ENCODE results near the gene ABHD8. TPM values are rescaled to one million over a fixed set of nuclear protein-coding genes. Genes with fewer than 3 reads are reported as not detected.

ABHD8 gene
- total and polyA plus RNA-seq, 2 experiments from 2014 or later, result 5.5 to 16.5 TPM

DNA sequence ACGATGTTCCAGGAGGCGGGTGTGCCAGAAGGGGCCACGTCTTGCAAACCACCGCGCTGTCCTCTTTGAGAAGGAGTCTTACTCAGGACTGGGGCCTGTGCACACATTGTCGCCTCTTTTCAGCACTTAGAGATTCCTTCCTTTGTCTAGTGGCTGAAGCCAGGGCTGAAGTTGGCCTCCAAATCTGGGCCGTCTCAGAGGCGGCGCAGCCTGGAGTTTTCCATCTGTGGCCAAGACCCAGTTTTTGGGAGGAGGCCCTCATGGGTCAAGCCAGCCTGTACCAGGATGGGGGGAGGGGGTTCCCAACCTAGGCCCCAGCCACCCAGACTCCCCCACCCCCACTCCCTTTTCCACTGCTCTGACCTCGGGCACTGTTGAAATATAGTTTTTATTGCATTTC is 19.6 kb upstream of the ABHD8 start:
- Mint-ChIP-seq H3K36me3 (ENCODE audit: low read depth) (peaks cover 32% of the 10 kb centered on the region), H3K4me1 (peaks cover 20% of the 10 kb centered on the region), H3K27ac (peak overlapping the region; percentile 70), H3K4me3 (no peak overlapping the region), H3K27me3 (ENCODE audit: insufficient read depth, low read depth, poor library complexity) (peaks cover 24% of the 10 kb centered on the region), H3K9me3 (no peaks in the 10 kb centered on the region; the same call in 2 of the 3 replicates)
- Histone ChIP-seq H2AFZ (no peak overlapping the region), H3K9me2 (ENCODE audit: insufficient read depth) (no peaks in the 10 kb centered on the region), H3K79me2 (replicated peaks; ENCODE audit: insufficient read depth) (no peaks in the 10 kb centered on the region), H3K27me3 (ENCODE audit: insufficient read depth) (no peaks in the 10 kb centered on the region), H3K4me1 (ENCODE audit: insufficient read depth) (peaks cover 25% of the 10 kb centered on the region), H3K36me3 (ENCODE audit: insufficient read depth) (peaks cover 5% of the 10 kb centered on the region; the same call in 1 of the 2 replicates), H3F3A (replicated peaks; ENCODE audit: low read depth) (peaks cover 28% of the 10 kb centered on the region), H4K20me1 (replicated peaks; ENCODE audit: insufficient read depth) (no peaks in the 10 kb centered on the region; the same call in 1 of the 2 replicates), H3K4me3 (peak overlapping the region; percentile 32; the same call in 1 of the 2 replicates), H3K27ac (ENCODE audit: low read depth) (peak overlapping the region; percentile 88), H3K4me2 (peak overlapping the region; percentile 51)
- TF ChIP-seq, protein P1, sequence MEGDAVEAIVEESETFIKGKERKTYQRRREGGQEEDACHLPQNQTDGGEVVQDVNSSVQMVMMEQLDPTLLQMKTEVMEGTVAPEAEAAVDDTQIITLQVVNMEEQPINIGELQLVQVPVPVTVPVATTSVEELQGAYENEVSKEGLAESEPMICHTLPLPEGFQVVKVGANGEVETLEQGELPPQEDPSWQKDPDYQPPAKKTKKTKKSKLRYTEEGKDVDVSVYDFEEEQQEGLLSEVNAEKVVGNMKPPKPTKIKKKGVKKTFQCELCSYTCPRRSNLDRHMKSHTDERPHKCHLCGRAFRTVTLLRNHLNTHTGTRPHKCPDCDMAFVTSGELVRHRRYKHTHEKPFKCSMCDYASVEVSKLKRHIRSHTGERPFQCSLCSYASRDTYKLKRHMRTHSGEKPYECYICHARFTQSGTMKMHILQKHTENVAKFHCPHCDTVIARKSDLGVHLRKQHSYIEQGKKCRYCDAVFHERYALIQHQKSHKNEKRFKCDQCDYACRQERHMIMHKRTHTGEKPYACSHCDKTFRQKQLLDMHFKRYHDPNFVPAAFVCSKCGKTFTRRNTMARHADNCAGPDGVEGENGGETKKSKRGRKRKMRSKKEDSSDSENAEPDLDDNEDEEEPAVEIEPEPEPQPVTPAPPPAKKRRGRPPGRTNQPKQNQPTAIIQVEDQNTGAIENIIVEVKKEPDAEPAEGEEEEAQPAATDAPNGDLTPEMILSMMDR (conservative IDR thresholded peaks at IDR 0.05; ENCODE audit: low read depth in 2 of 2), result no peak
- TF ChIP-seq, protein P2, sequence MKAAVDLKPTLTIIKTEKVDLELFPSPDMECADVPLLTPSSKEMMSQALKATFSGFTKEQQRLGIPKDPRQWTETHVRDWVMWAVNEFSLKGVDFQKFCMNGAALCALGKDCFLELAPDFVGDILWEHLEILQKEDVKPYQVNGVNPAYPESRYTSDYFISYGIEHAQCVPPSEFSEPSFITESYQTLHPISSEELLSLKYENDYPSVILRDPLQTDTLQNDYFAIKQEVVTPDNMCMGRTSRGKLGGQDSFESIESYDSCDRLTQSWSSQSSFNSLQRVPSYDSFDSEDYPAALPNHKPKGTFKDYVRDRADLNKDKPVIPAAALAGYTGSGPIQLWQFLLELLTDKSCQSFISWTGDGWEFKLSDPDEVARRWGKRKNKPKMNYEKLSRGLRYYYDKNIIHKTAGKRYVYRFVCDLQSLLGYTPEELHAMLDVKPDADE (IDR thresholded peaks at IDR 0.05), result no peak
- no peak for TF ChIP-seq EZH2phosphoT487 (IDR thresholded peaks at IDR 0.05; ENCODE audit: unreplicated experiment)
- TF ChIP-seq NANOG (IDR thresholded peaks at IDR 0.05; ENCODE audit: borderline replicate concordance), result no peak
- TF ChIP-seq, protein P3, sequence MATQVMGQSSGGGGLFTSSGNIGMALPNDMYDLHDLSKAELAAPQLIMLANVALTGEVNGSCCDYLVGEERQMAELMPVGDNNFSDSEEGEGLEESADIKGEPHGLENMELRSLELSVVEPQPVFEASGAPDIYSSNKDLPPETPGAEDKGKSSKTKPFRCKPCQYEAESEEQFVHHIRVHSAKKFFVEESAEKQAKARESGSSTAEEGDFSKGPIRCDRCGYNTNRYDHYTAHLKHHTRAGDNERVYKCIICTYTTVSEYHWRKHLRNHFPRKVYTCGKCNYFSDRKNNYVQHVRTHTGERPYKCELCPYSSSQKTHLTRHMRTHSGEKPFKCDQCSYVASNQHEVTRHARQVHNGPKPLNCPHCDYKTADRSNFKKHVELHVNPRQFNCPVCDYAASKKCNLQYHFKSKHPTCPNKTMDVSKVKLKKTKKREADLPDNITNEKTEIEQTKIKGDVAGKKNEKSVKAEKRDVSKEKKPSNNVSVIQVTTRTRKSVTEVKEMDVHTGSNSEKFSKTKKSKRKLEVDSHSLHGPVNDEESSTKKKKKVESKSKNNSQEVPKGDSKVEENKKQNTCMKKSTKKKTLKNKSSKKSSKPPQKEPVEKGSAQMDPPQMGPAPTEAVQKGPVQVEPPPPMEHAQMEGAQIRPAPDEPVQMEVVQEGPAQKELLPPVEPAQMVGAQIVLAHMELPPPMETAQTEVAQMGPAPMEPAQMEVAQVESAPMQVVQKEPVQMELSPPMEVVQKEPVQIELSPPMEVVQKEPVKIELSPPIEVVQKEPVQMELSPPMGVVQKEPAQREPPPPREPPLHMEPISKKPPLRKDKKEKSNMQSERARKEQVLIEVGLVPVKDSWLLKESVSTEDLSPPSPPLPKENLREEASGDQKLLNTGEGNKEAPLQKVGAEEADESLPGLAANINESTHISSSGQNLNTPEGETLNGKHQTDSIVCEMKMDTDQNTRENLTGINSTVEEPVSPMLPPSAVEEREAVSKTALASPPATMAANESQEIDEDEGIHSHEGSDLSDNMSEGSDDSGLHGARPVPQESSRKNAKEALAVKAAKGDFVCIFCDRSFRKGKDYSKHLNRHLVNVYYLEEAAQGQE (IDR thresholded peaks at IDR 0.05; ENCODE audit: unreplicated experiment), result no peak
- TF ChIP-seq ZNF331 (CRISPR knock-in tag; IDR thresholded peaks at IDR 0.05; ENCODE audit: low read depth), result no peak
- no peak for TF ChIP-seq POLR2AphosphoS5 (IDR thresholded peaks at IDR 0.05; ENCODE audit: low read depth)
- TF ChIP-seq CREB1 (CRISPR knock-in tag; IDR thresholded peaks at IDR 0.05; ENCODE audit: low read depth), result no peak
- TF ChIP-seq, protein P4, sequence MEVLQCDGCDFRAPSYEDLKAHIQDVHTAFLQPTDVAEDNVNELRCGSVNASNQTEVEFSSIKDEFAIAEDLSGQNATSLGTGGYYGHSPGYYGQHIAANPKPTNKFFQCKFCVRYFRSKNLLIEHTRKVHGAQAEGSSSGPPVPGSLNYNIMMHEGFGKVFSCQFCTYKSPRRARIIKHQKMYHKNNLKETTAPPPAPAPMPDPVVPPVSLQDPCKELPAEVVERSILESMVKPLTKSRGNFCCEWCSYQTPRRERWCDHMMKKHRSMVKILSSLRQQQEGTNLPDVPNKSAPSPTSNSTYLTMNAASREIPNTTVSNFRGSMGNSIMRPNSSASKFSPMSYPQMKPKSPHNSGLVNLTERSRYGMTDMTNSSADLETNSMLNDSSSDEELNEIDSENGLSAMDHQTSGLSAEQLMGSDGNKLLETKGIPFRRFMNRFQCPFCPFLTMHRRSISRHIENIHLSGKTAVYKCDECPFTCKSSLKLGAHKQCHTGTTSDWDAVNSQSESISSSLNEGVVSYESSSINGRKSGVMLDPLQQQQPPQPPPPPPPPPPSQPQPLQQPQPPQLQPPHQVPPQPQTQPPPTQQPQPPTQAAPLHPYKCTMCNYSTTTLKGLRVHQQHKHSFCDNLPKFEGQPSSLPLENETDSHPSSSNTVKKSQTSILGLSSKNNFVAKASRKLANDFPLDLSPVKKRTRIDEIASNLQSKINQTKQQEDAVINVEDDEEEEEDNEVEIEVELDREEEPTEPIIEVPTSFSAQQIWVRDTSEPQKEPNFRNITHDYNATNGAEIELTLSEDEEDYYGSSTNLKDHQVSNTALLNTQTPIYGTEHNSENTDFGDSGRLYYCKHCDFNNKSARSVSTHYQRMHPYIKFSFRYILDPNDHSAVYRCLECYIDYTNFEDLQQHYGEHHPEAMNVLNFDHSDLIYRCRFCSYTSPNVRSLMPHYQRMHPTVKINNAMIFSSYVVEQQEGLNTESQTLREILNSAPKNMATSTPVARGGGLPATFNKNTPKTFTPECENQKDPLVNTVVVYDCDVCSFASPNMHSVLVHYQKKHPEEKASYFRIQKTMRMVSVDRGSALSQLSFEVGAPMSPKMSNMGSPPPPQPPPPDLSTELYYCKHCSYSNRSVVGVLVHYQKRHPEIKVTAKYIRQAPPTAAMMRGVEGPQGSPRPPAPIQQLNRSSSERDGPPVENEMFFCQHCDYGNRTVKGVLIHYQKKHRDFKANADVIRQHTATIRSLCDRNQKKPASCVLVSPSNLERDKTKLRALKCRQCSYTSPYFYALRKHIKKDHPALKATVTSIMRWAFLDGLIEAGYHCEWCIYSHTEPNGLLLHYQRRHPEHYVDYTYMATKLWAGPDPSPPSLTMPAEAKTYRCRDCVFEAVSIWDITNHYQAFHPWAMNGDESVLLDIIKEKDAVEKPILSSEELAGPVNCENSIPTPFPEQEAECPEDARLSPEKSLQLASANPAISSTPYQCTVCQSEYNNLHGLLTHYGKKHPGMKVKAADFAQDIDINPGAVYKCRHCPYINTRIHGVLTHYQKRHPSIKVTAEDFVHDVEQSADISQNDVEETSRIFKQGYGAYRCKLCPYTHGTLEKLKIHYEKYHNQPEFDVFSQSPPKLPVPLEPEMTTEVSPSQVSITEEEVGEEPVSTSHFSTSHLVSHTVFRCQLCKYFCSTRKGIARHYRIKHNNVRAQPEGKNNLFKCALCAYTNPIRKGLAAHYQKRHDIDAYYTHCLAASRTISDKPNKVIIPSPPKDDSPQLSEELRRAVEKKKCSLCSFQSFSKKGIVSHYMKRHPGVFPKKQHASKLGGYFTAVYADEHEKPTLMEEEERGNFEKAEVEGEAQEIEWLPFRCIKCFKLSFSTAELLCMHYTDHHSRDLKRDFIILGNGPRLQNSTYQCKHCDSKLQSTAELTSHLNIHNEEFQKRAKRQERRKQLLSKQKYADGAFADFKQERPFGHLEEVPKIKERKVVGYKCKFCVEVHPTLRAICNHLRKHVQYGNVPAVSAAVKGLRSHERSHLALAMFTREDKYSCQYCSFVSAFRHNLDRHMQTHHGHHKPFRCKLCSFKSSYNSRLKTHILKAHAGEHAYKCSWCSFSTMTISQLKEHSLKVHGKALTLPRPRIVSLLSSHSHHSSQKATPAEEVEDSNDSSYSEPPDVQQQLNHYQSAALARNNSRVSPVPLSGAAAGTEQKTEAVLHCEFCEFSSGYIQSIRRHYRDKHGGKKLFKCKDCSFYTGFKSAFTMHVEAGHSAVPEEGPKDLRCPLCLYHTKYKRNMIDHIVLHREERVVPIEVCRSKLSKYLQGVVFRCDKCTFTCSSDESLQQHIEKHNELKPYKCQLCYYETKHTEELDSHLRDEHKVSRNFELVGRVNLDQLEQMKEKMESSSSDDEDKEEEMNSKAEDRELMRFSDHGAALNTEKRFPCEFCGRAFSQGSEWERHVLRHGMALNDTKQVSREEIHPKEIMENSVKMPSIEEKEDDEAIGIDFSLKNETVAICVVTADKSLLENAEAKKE (CRISPR knock-in tag; IDR thresholded peaks at IDR 0.05), result no peak
- no peak for TF ChIP-seq ZNF114 (CRISPR knock-in tag; IDR thresholded peaks at IDR 0.05)
- no peak for TF ChIP-seq EZH2 (IDR thresholded peaks at IDR 0.05; ENCODE audit: low read depth, unreplicated experiment)
- no peak for TF ChIP-seq JUNB (IDR thresholded peaks at IDR 0.05; ENCODE audit: unreplicated experiment)
- no peak for TF ChIP-seq STAT1 (IDR thresholded peaks at IDR 0.05; ENCODE audit: unreplicated experiment)
- ATAC-seq, result no peak
- no peak for DNase-seq (ENCODE audit: low spot score)
